Raji (cell line): ENCODE results near the gene UBE2D1.

Experiments
- POLR2A ChIP-seq: IDR thresholded peaks from 2 replicates; pipeline ENCODE4 v1.6.1; 2011; ENCODE audit warnings: low read depth, low read length, control low read depth; ENCODE audit not compliant: insufficient read depth

The UBE2D1 gene

GRCh38 chr10:58385784-58386112 lies 50.9 kb downstream of the UBE2D1 start:
- no peak for TF ChIP-seq POLR2A

DNA sequence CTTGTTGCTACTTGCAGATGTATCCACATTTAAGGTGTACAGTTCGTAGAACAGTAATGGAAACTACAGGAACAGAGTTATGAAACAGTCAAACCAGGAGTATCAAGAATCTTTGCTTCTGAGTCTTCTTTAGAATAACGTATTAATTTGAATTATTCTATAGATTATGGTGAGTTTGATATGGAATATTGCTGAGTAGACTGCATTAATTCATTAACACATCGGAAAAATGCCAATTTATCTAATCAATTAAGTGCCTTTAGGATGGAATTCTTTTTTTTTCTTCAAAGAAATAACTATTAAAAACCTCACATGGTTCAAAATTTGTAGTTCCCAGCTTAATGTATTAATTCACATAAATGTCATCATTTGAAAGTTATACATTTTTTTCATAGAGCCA lies 54.2 kb downstream of the UBE2D1 start:
- no peak for TF ChIP-seq POLR2A

DNA sequence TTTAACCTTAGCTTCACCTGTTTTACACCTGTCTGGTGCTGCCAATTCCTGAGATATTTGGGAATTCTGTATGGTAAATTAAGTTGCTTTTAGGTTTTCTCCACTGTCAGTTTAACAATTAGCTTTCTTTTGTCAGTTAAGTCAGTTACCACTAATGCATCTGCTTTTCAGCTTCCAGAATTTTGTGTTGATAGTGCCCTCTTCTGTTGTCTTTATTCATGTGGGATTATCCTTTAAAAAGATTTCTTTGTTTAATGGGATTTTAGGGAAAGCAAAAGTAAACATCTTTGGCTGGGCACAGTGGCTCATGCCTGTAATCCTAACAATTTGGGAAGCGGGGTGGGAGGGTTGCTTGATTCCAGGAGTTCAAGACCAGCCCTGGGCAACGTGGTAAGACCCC lies 58.5 kb downstream of the UBE2D1 start:
- TF ChIP-seq POLR2A, result no peak

- no peak for TF ChIP-seq POLR2A
Measured at GRCh38 chr10:58394471-58394870, 59.7 kb downstream of the UBE2D1 start.

- no peak for TF ChIP-seq POLR2A
Measured at GRCh38 chr10:58396057-58396456, 61.3 kb downstream of the UBE2D1 start.

DNA sequence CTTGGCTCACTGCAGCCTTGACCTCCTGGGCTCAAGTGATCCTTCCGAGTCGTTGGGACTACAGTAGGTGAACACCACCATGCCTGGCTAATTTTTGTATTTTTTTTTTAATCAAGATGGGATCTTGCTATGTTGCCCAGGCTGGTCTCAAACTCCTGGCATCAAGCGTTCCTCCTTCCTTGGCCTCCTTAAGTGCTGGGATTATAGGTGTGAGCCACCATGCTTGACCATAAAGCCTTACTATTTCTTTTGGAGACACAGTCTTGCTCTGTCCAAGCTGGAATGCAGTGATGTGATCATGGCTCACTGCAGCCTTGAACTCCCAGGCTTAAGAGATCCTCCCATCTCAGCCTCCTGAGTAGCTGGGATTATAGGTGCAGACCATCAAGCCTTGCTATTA lies 63.0 kb downstream of the UBE2D1 start:
- TF ChIP-seq POLR2A, result no peak

DNA sequence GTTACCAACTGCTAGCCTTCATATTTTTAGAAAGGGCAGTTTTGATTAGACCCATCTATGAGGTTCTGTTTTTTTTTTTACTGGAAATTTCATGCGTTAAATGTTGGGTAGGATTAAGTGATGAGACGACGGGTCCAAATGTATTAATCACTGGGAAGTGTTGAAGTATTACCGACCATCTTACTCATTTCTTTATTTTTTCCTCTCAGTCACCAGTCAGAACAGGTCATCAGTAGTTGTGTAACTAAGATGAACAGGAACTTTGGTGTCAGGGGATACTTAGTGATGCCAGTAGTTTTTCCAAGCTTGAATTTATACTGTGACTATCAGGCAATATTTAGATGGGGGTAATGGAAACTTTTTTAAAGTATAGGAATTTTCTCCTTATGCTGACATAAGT lies 64.6 kb downstream of the UBE2D1 start:
- no peak for TF ChIP-seq POLR2A

DNA sequence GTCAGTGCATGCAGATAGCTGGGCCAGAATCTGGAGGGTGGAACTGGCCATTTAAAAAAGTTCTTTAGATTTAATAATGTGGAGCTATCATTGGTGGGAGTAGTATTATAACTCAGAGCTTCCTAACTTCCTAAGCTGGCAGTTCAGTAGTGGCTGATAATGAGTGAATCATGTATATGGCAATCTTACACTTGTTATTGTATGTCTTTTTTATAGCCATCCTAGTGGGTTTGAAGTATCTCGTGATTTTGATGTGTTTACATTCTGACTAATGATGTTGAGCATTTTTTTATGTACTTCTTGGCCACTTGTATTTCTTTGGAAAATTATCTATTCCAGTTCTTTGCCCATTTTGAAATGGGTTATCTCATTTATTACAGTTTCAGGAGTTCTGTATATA lies 65.8 kb downstream of the UBE2D1 start:
- TF ChIP-seq POLR2A, result no peak

DNA sequence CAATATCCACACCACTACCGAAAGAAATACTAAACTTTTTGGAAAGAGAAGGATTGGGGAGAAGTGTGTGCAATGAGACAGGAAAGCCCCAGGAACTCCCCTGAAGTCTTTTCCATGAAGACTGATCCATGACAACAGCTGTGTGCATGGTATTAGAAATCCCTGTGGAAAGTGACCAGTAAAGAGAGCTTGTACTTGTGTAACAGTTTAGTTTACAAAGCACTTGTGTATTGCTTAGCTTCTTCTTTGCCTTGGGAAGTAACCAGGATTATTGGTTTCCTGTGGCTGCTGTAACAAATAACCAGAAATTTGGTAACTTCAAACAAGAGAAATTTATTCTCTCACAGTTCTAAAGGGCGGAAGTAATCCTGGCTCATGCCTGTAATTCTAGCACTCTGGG lies 69.2 kb downstream of the UBE2D1 start:
- TF ChIP-seq POLR2A, result no peak

DNA sequence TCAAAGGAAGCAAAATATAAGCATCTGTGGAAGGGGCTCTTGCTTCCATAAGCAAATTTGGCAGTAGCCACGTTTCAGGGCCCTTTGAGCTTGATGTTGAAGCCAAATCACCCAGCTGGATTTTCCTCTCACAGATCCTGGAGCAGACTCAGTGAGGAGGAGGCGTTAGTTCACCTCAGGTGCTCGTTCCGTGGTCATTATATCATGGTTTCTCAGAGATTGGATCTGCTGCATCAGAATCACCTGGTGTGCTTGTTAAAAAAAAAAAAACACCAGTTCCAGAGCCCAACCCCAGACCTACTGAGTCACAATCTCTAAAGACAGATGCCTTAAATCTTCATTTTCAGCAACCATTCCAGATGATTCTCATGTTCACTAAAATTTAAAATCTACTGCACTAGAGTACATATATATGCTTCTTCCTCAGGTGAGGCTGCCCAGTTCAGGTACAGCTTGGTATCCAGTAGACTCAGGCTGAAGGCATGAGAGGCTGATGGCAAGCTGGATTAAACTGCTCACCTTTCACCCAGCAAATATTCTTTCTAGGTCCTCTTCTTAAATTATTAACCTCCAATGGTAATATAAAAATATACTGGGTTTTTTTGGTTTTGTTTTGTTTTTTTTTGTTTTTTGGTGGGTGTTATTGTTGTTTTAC lies 75.3 kb downstream of the UBE2D1 start:
- TF ChIP-seq POLR2A, result no peak

DNA sequence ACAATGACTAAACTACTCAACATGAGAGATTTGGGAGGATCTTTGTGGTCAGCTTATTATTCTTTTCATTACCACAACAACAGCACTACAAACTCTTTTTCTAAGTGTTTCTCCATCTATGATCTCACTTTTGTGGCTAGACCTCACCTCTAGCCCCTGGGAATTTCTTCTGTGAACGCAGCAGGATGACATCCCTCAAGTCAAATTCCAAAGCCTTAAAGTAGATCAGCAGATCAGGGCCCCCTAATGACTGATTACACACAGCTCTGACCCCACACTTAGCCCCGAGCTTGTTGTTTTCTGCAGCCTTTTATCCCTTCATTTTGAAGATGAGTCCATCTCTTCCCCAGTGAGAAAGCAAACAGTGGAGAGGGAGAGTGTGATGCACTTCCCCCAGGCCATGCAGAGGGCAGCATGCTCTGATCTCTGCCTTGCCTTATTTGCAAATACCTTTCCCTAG lies 77.7 kb downstream of the UBE2D1 start:
- TF ChIP-seq POLR2A, result no peak

DNA sequence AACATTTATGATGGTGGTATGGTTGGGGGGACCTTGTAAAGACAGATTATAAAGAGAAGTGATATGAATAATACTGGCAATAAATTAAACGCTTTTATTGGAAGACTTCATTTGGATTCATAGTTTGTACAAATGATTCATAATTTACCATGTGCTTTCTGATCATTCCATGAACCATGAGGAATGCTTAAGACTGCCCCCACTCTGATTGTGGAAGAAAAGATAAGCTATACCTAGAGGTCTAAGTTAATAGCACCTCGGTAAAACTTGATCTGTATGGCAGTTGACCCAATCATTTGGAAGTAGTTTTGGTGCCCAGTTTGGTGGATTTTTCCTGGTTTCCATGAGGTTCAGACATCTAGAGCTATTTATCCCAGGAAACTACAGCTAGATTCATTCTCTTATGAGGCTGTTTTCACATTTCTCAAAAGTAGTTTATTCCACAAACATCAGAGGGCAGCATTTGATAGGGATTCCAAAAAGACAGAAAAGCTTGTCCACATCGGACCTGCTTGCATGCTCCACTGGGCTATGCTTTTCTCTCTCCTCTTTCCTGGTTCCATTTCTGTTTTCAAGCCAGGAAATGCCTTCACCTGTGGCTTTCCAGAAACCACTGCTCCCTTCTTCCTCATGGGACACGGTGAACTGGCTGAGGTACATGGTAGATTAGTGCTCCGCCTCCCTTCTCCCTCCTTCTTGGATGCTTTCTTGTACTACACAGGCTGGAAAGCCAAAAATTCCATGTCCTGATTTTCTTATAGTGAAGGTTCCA lies 79.7 kb downstream of the UBE2D1 start:
- no peak for TF ChIP-seq POLR2A

DNA sequence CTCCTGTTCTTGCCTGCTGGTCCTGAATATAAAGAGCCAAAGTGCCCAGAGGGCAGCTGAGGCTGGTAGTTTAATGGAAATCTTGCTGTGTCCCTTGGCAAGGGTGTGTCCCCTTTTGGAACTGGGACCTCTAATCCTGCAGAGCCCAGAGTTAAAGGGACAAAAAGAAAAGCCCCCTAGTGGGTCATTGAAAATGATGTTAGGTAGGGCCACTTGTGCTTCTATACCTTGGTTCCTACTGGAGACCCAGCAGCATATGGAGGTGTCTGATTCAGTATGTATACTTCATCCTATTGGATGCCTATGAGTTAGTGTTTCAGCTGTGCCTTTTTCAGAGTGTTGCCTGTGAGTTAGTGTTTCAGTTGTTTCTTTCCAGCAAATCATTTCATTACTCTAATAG lies 81.0 kb downstream of the UBE2D1 start:
- TF ChIP-seq POLR2A, result no peak
